ENCODE results near the gene RBM4B.

RBM4B gene

GRCh38 chr11:66686801-66687750, 9.4 kb upstream of the RBM4B start:
- no peak for DNase-seq

GRCh38 chr11:66686100-66686785, 8.6 kb upstream of the RBM4B start:
- no peak for DNase-seq

GRCh38 chr11:66685276-66686099, 7.8 kb upstream of the RBM4B start:
- no peak for DNase-seq

- DNase-seq: no peak
Observed at GRCh38 chr11:66684635-66685034, 6.9 kb upstream of the RBM4B start.

GRCh38 chr11:66683877-66684276, 6.2 kb upstream of the RBM4B start:
- DNase-seq: no peak

- no peak for DNase-seq
Observed at GRCh38 chr11:66680966-66681645, 3.4 kb upstream of the RBM4B start.

GRCh38 chr11:66676931-66677598, 622 bp downstream of the RBM4B start:
- DNase-seq: no peak

- no peak for DNase-seq
Observed at GRCh38 chr11:66676282-66676919, 1.3 kb downstream of the RBM4B start.

GRCh38 chr11:66674964-66675602, 2.6 kb downstream of the RBM4B start:
- no peak for DNase-seq

- DNase-seq: no peak
Observed at GRCh38 chr11:66670816-66671215, 6.9 kb downstream of the RBM4B start.

- DNase-seq: no peak
Observed at GRCh38 chr11:66665369-66665768, 12.3 kb downstream of the RBM4B start.

- no peak for DNase-seq
Observed at GRCh38 chr11:66663741-66664296, 13.9 kb downstream of the RBM4B start.

GRCh38 chr11:66659763-66660162, 17.9 kb downstream of the RBM4B start:
- DNase-seq: no peak

GRCh38 chr11:66653123-66653522, 24.6 kb downstream of the RBM4B start:
- DNase-seq: no peak

- DNase-seq: no peak
Observed at GRCh38 chr11:66652651-66653050, 25.0 kb downstream of the RBM4B start.

GRCh38 chr11:66651016-66651415, 26.7 kb downstream of the RBM4B start:
- no peak for DNase-seq

GRCh38 chr11:66649903-66650302, 27.8 kb downstream of the RBM4B start:
- no peak for DNase-seq

GRCh38 chr11:66646828-66647227, 30.9 kb downstream of the RBM4B start:
- no peak for DNase-seq

- no peak for DNase-seq
Observed at GRCh38 chr11:66643745-66644437, 33.8 kb downstream of the RBM4B start.

- DNase-seq: no peak
Observed at GRCh38 chr11:66641834-66642233, 35.9 kb downstream of the RBM4B start.
